HepG2 (cell line): ENCODE results near the gene ALOX15.

Experiments used
- MEIS2 ChIP-seq: sonication (generic); formaldehyde crosslinking; IDR thresholded peaks from 2 replicates; pipeline ENCODE4 v1.9.0; 2021; ENCODE audit warnings: mild to moderate bottlenecking, missing genetic modification reagents
- ZFP1 ChIP-seq: IDR thresholded peaks from 2 replicates; pipeline ENCODE4 v1.6.1; 2016

- no peak for TF ChIP-seq MEIS2 (CRISPR knock-in tag)
- no peak for TF ChIP-seq ZFP1 (CRISPR knock-in tag)
These were observed 44.7 kb downstream of the ALOX15 start for GRCh38 chr17:4596636-4597380.
